ENCODE measurements around the gene MLN.

MLN gene

GRCh38 chr6:33759887-33760629 lies 43.7 kb downstream of the MLN start:
- peaks cover 28% of the 10 kb centered on the region for H3K27me3 ChIP-seq (replicated peaks; ENCODE audit: insufficient read depth, low read length)
- no peaks in the 10 kb centered on the region for H3K9me3 ChIP-seq (replicated peaks; ENCODE audit: insufficient read depth, low read length)
- H3K4me2 ChIP-seq (ENCODE audit: low read depth, low read length) = no peak overlapping the region
- H3K27ac ChIP-seq (ENCODE audit: low read length) = no peak overlapping the region
- H3F3A ChIP-seq (ENCODE audit: insufficient read depth, low read length) = no peaks in the 10 kb centered on the region
- H3K79me2 ChIP-seq (ENCODE audit: low read length) = no peaks in the 10 kb centered on the region
- H3K4me1 ChIP-seq (ENCODE audit: low read length) = no peaks in the 10 kb centered on the region
- no peaks in the 10 kb centered on the region for H3K36me3 ChIP-seq (replicated peaks; ENCODE audit: insufficient read depth, low read length)
- no peak overlapping the region for H2AFZ ChIP-seq (ENCODE audit: low read length)
- H3K9me2 ChIP-seq (replicated peaks; ENCODE audit: insufficient read depth, low read length) = no peaks in the 10 kb centered on the region
- H3K4me3 ChIP-seq (ENCODE audit: low read length) = no peak overlapping the region
- no peak overlapping the region for H3K9ac ChIP-seq (ENCODE audit: low read length)
- no peaks in the 10 kb centered on the region for H4K20me1 ChIP-seq (ENCODE audit: insufficient read depth, low read length)
- DNase-seq = no peak
- TF ChIP-seq EZH2phosphoT487 (IDR thresholded peaks at IDR 0.05; ENCODE audit: low read length) = no peak
- no peak for TF ChIP-seq EZH2 (optimal IDR thresholded peaks at IDR 0.05; ENCODE audit: low read depth, low read length)
- TF ChIP-seq CTCF (IDR thresholded peaks at IDR 0.05; ENCODE audit: low read length) = no peak

- Histone ChIP-seq H3K27ac (ENCODE audit: low read length) (no peak overlapping the region), H3K4me2 (ENCODE audit: low read depth, low read length) (no peak overlapping the region), H3K9ac (ENCODE audit: low read length) (no peak overlapping the region), H3K9me3 (replicated peaks; ENCODE audit: insufficient read depth, low read length) (no peaks in the 10 kb centered on the region), H2AFZ (ENCODE audit: low read length) (no peak overlapping the region), H3K36me3 (replicated peaks; ENCODE audit: insufficient read depth, low read length) (no peaks in the 10 kb centered on the region), H3K79me2 (ENCODE audit: low read length) (no peaks in the 10 kb centered on the region), H3K9me2 (replicated peaks; ENCODE audit: insufficient read depth, low read length) (no peaks in the 10 kb centered on the region), H4K20me1 (ENCODE audit: insufficient read depth, low read length) (no peaks in the 10 kb centered on the region), H3F3A (ENCODE audit: insufficient read depth, low read length) (no peaks in the 10 kb centered on the region), H3K4me1 (ENCODE audit: low read length) (no peaks in the 10 kb centered on the region), H3K4me3 (ENCODE audit: low read length) (no peak overlapping the region), H3K27me3 (replicated peaks; ENCODE audit: insufficient read depth, low read length) (peaks cover 27% of the 10 kb centered on the region)
- DNase-seq = no peak
- TF ChIP-seq CTCF (IDR thresholded peaks at IDR 0.05; ENCODE audit: low read length) = no peak
- no peak for TF ChIP-seq EZH2phosphoT487 (IDR thresholded peaks at IDR 0.05; ENCODE audit: low read length)
These were observed 45.0 kb downstream of the MLN start for GRCh38 chr6:33758815-33759216.

GRCh38 chr6:33757906-33758305 lies 45.9 kb downstream of the MLN start:
- Histone ChIP-seq H3K27ac (ENCODE audit: low read length) (no peak overlapping the region), H4K20me1 (ENCODE audit: insufficient read depth, low read length) (no peaks in the 10 kb centered on the region), H3K9ac (ENCODE audit: low read length) (no peak overlapping the region), H3K4me2 (ENCODE audit: low read depth, low read length) (no peak overlapping the region), H3K4me1 (ENCODE audit: low read length) (no peaks in the 10 kb centered on the region), H3K9me3 (replicated peaks; ENCODE audit: insufficient read depth, low read length) (no peaks in the 10 kb centered on the region), H3K9me2 (replicated peaks; ENCODE audit: insufficient read depth, low read length) (no peaks in the 10 kb centered on the region), H3K36me3 (replicated peaks; ENCODE audit: insufficient read depth, low read length) (no peaks in the 10 kb centered on the region), H3F3A (ENCODE audit: insufficient read depth, low read length) (no peaks in the 10 kb centered on the region), H3K4me3 (ENCODE audit: low read length) (no peak overlapping the region), H2AFZ (ENCODE audit: low read length) (no peak overlapping the region), H3K79me2 (ENCODE audit: low read length) (no peaks in the 10 kb centered on the region), H3K27me3 (replicated peaks; ENCODE audit: insufficient read depth, low read length) (peaks cover 23% of the 10 kb centered on the region)
- no peak for DNase-seq
- no peak for TF ChIP-seq EZH2phosphoT487 (IDR thresholded peaks at IDR 0.05; ENCODE audit: low read length)
- no peak for TF ChIP-seq EZH2 (optimal IDR thresholded peaks at IDR 0.05; ENCODE audit: low read depth, low read length)
- TF ChIP-seq CTCF (IDR thresholded peaks at IDR 0.05; ENCODE audit: low read length) = no peak
